IPS-20b (cell line): ENCODE results near the gene RHBDD3.
A peak's percentile ranks its signal among the peaks of the same experiment; 100 is the strongest.

Experiments used
- H3K27ac ChIP-seq: one replicate; pipeline ENCODE4 v1.5.1; 2013; ENCODE audit warnings: low read length
- H3K27me3 ChIP-seq: 2 replicates; pipeline ENCODE4 v1.6.1; 2013; ENCODE audit warnings: mild to moderate bottlenecking, low read length, inconsistent platforms; ENCODE audit not compliant: insufficient read depth
- H3K36me3 ChIP-seq: 2 replicates; pipeline ENCODE4 v1.6.1; 2013; ENCODE audit warnings: low read depth, mild to moderate bottlenecking, inconsistent platforms, low read length, moderate library complexity; ENCODE audit not compliant: insufficient read depth
- H3K4me1 ChIP-seq: 2 replicates; pipeline ENCODE4 v1.6.1; 2013; ENCODE audit warnings: mild to moderate bottlenecking, control low read depth, inconsistent platforms, low read length, moderate library complexity; ENCODE audit not compliant: insufficient read depth
- H3K4me3 ChIP-seq: 2 replicates; pipeline ENCODE4 v1.5.1; 2013; ENCODE audit warnings: mild to moderate bottlenecking, low read length, inconsistent platforms
- H3K9ac ChIP-seq: 2 replicates; pipeline ENCODE4 v1.6.1; 2013; ENCODE audit warnings: low read depth, mild to moderate bottlenecking, inconsistent platforms, low read length, moderate library complexity
- H3K9me3 ChIP-seq: 2 replicates; pipeline ENCODE4 v1.6.1; 2013; ENCODE audit warnings: mild to moderate bottlenecking, low read depth, low read length, inconsistent platforms; ENCODE audit not compliant: insufficient read depth

The RHBDD3 gene

GRCh38 chr22:29275819-29276565 lies 8.2 kb upstream of the RHBDD3 start:
- no peak overlapping the region for H3K27ac ChIP-seq
- H3K9ac ChIP-seq: no peak overlapping the region
- no peaks in the 10 kb centered on the region for H3K27me3 ChIP-seq
- H3K4me3 ChIP-seq: no peak overlapping the region
- no peaks in the 10 kb centered on the region for H3K9me3 ChIP-seq
- peaks cover 97% of the 10 kb centered on the region for H3K36me3 ChIP-seq
- peaks cover 14% of the 10 kb centered on the region for H3K4me1 ChIP-seq

GRCh38 chr22:29275167-29275566 lies 7.4 kb upstream of the RHBDD3 start:
- H3K9me3 ChIP-seq: no peaks in the 10 kb centered on the region
- H3K27ac ChIP-seq: no peak overlapping the region
- H3K4me3 ChIP-seq: no peak overlapping the region
- H3K36me3 ChIP-seq: peaks cover 100% of the 10 kb centered on the region
- H3K9ac ChIP-seq: no peak overlapping the region
- no peaks in the 10 kb centered on the region for H3K27me3 ChIP-seq
- peaks cover 23% of the 10 kb centered on the region for H3K4me1 ChIP-seq

GRCh38 chr22:29272624-29273023 lies 4.8 kb upstream of the RHBDD3 start:
- Histone ChIP-seq H3K4me3 (no peak overlapping the region), H3K4me1 (peaks cover 27% of the 10 kb centered on the region), H3K27ac (no peak overlapping the region), H3K9me3 (no peaks in the 10 kb centered on the region), H3K27me3 (no peaks in the 10 kb centered on the region), H3K36me3 (peaks cover 87% of the 10 kb centered on the region), H3K9ac (no peak overlapping the region)

GRCh38 chr22:29270475-29271271 lies 2.9 kb upstream of the RHBDD3 start:
- H3K27ac ChIP-seq: no peak overlapping the region
- peak overlapping the region; percentile 98 for H3K4me3 ChIP-seq
- H3K36me3 ChIP-seq: peaks cover 74% of the 10 kb centered on the region
- H3K4me1 ChIP-seq: peaks cover 36% of the 10 kb centered on the region
- peak overlapping the region; percentile 100; the same call in 1 of the 2 replicates for H3K9ac ChIP-seq
- H3K9me3 ChIP-seq: no peaks in the 10 kb centered on the region
- no peaks in the 10 kb centered on the region for H3K27me3 ChIP-seq

- Histone ChIP-seq H3K4me3 (peak overlapping the region; percentile 98), H3K9ac (peak overlapping the region; percentile 100; the same call in 1 of the 2 replicates), H3K27me3 (no peaks in the 10 kb centered on the region), H3K27ac (no peak overlapping the region), H3K9me3 (no peaks in the 10 kb centered on the region), H3K36me3 (peaks cover 74% of the 10 kb centered on the region), H3K4me1 (peaks cover 36% of the 10 kb centered on the region)
Observed at GRCh38 chr22:29269731-29270474, 2.1 kb upstream of the RHBDD3 start.

- H3K4me1 ChIP-seq: peaks cover 36% of the 10 kb centered on the region
- H3K36me3 ChIP-seq: peaks cover 72% of the 10 kb centered on the region
- no peaks in the 10 kb centered on the region for H3K27me3 ChIP-seq
- no peaks in the 10 kb centered on the region for H3K9me3 ChIP-seq
- peak overlapping the region; percentile 98 for H3K4me3 ChIP-seq
- peak overlapping the region; percentile 100 for H3K27ac ChIP-seq
- H3K9ac ChIP-seq: peak overlapping the region; percentile 100
Observed at GRCh38 chr22:29269230-29269604, 1.4 kb upstream of the RHBDD3 start.

- Histone ChIP-seq H3K9ac (peak overlapping the region; percentile 100), H3K4me1 (peaks cover 36% of the 10 kb centered on the region), H3K27me3 (no peaks in the 10 kb centered on the region), H3K27ac (peak overlapping the region; percentile 100), H3K36me3 (peaks cover 72% of the 10 kb centered on the region), H3K4me3 (peak overlapping the region; percentile 98), H3K9me3 (no peaks in the 10 kb centered on the region)
Observed at GRCh38 chr22:29268511-29269229, 889 bp upstream of the RHBDD3 start.

- H3K27ac ChIP-seq: peak overlapping the region; percentile 100
- peak overlapping the region; percentile 98 for H3K4me3 ChIP-seq
- peaks cover 34% of the 10 kb centered on the region for H3K4me1 ChIP-seq
- no peaks in the 10 kb centered on the region for H3K9me3 ChIP-seq
- H3K36me3 ChIP-seq: peaks cover 65% of the 10 kb centered on the region
- H3K27me3 ChIP-seq: no peaks in the 10 kb centered on the region
- H3K9ac ChIP-seq: peak overlapping the region; percentile 100
Observed at GRCh38 chr22:29267462-29267857, 321 bp downstream of the RHBDD3 start.

- H3K4me3 ChIP-seq: peak overlapping the region; percentile 98
- H3K36me3 ChIP-seq: peaks cover 61% of the 10 kb centered on the region
- H3K27me3 ChIP-seq: no peaks in the 10 kb centered on the region
- H3K4me1 ChIP-seq: peaks cover 30% of the 10 kb centered on the region
- no peaks in the 10 kb centered on the region for H3K9me3 ChIP-seq
- peak overlapping the region; percentile 100 for H3K27ac ChIP-seq
- H3K9ac ChIP-seq: peak overlapping the region; percentile 100
Observed at GRCh38 chr22:29266564-29267461, 968 bp downstream of the RHBDD3 start.

GRCh38 chr22:29265929-29266328 lies 1.9 kb downstream of the RHBDD3 start:
- H3K36me3 ChIP-seq: peaks cover 54% of the 10 kb centered on the region
- peak overlapping the region; percentile 44 for H3K27ac ChIP-seq
- peak overlapping the region; percentile 100; the same call in 1 of the 2 replicates for H3K9ac ChIP-seq
- no peaks in the 10 kb centered on the region for H3K9me3 ChIP-seq
- H3K27me3 ChIP-seq: no peaks in the 10 kb centered on the region
- peak overlapping the region; percentile 98; the same call in 1 of the 2 replicates for H3K4me3 ChIP-seq
- H3K4me1 ChIP-seq: peaks cover 21% of the 10 kb centered on the region; the same call in 1 of the 2 replicates
